GM23248 (cell line): ENCODE measurements around the gene MRPS34.

ENCODE experiments used
- EZH2 ChIP-seq: fragments of 200-600 bp; sonication (generic); IDR thresholded peaks from 2 replicates; pipeline ENCODE4 v1.6.1; 2018; ENCODE audit warnings: antibody characterized with exemption, mild to moderate bottlenecking; ENCODE audit not compliant: insufficient read depth, poor library complexity, severe bottlenecking
- EZH2phosphoT487 ChIP-seq: fragments of 200-600 bp; sonication (generic); IDR thresholded peaks from 2 replicates; pipeline ENCODE4 v1.6.1; 2018; ENCODE audit warnings: antibody characterized with exemption, moderate library complexity, mild to moderate bottlenecking, low read depth; ENCODE audit not compliant: insufficient read depth

DNA sequence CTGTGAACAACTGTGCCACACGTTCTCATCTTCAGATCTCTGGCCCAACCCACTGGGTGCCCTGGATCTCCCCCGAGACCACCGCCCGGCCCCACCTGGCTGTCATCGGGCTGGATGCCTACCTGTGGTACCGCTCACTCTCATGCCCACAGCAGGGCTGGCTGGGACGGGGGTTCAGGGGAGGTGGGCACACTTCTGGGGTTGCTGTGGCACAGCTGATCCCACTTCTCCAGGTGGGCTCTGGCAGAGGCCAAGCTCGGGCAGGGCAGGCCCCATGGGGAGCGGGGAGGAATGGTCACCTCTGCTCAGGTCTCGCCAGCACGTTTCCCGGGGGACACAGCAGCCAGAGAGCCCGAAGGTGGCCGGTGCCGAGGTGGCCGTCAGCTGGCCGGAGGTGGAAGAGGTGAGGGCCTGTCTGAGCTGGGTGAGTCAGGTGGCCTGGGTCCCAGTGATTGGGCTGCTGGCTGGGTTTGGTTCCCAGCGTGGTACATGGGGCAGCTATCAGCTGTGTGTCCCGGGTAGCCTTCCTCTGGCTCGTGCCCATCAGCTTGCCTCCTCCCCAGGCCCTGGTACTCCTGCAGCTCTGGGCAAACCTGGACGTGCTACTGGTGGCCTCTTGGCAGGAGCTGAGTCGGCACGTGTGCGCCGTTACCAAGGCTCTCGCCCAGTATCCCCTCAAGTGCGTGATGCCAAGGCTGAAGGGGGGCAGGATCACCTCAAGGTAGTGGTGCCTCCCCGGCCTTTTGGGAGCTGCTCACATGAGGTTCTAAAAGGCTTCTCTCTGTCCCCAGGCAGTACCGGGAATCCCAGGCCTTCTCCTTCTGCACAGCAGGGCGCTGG is 2.3 kb upstream of the MRPS34 start:
- no peak for TF ChIP-seq EZH2
- no peak for TF ChIP-seq EZH2phosphoT487
